GM12878 (cell line): ENCODE measurements around the gene KLRD1. TPM values are rescaled to one million over a fixed set of nuclear protein-coding genes. Genes with fewer than 3 reads are reported as not detected.
"Not testable (repeated sequence)": the region's sequence is repeated elsewhere in the genome, so short reads cannot be mapped to it uniquely, and the experiment has no call there.

Experiments used
- ATAC-seq: fragments of 200-7000 bp; cut with Tn5 transposase; 3 replicates; pipeline ENCODE4 v1.9.1; 2020; ENCODE audit warnings: mild to moderate bottlenecking, moderate library complexity
- BruUV-seq: library from RNA; stranded (reverse); fragments of 400-500 nt; replicated peaks from 2 replicates; lab custom pipeline; 2021; lab: Mats Ljungman, UMichigan
- CTCF ChIA-PET: fragments of 300-600 bp; sonication (Branson Sonifier 250); formaldehyde crosslinking; extraction: SDS; loops from one replicate; lab custom pipeline; 2021; ENCODE audit warnings: inconsistent platforms; lab: Yijun Ruan, JAX
- POLR2A ChIA-PET: fragments of 350-600 bp; formaldehyde crosslinking; extraction: SDS; loops from one replicate; lab custom pipeline; 2021; ENCODE audit warnings: inconsistent platforms; lab: Charles Lee
- RAD21 ChIA-PET: fragments of 300-600 bp; sonication (Branson Sonifier 250); formaldehyde crosslinking; loops from one replicate; lab custom pipeline; 2023; ENCODE audit warnings: antibody characterized with exemption; ENCODE audit not compliant: unreplicated experiment; lab: Charles Lee
- SMC1A ChIA-PET: fragments of 300-600 bp; sonication (Branson Sonifier 250); formaldehyde crosslinking; loops from one replicate; lab custom pipeline; 2023; ENCODE audit not compliant: unreplicated experiment, uncharacterized antibody; lab: Charles Lee
- DNase-seq: peaks from one replicate; pipeline ENCODE4 v3.0.0-alpha.2; 2011; ENCODE audit warnings: low read depth, low spot score
- FAIRE-seq: peaks from 3 replicates; lab custom pipeline; 2011; peaks lifted over from hg19 to GRCh38; lab: Jason Lieb, UNC
- H2AFZ ChIP-seq: 2 replicates; pipeline ENCODE4 v1.6.0; 2011; ENCODE audit warnings: low read depth, low read length, control low read depth; ENCODE audit not compliant: control insufficient read depth
- H3K27ac ChIP-seq: 2 replicates; pipeline ENCODE4 v1.5.1; 2011; ENCODE audit warnings: control low read depth; ENCODE audit not compliant: control insufficient read depth, insufficient read depth
- H3K27me3 ChIP-seq, 2 experiments: replicated peaks in 1 of 2; 2 replicates each; pipeline versions ENCODE4 v1.6.0 to v1.6.1; 2011; ENCODE audit warnings: low read length in 1 of 2; ENCODE audit not compliant: control insufficient read depth in 2 of 2, insufficient read depth in 2 of 2
- H3K36me3 ChIP-seq, 2 experiments: 2 replicates each; pipeline ENCODE4 v1.5.1; 2011; ENCODE audit warnings: low read length in 1 of 2; ENCODE audit not compliant: control insufficient read depth in 2 of 2, insufficient read depth in 2 of 2
- H3K4me1 ChIP-seq: 2 replicates; pipeline ENCODE4 v1.6.1; 2011; ENCODE audit warnings: mild to moderate bottlenecking, low read length, moderate library complexity, mixed read lengths; ENCODE audit not compliant: control insufficient read depth, insufficient read depth
- H3K4me2 ChIP-seq: 2 replicates; pipeline ENCODE4 v1.6.0; 2011; ENCODE audit warnings: control low read depth; ENCODE audit not compliant: control insufficient read depth, insufficient read depth
- H3K4me3 ChIP-seq: fragments of 200-600 bp; sonication (generic); 2 replicates; pipeline ENCODE4 v1.5.1; 2016
- H3K79me2 ChIP-seq: 2 replicates; pipeline ENCODE4 v1.6.0; 2011; ENCODE audit warnings: low read length; ENCODE audit not compliant: control insufficient read depth, insufficient read depth
- H3K9ac ChIP-seq: 2 replicates; pipeline ENCODE4 v1.8.0; 2011; ENCODE audit warnings: low read length, control low read depth, mixed read lengths; ENCODE audit not compliant: control insufficient read depth, insufficient read depth
- H3K9me3 ChIP-seq: replicated peaks from 3 replicates; pipeline ENCODE4 v1.5.1; 2011; ENCODE audit warnings: mild to moderate bottlenecking, low read length; ENCODE audit not compliant: control insufficient read depth, insufficient read depth
- H4K20me1 ChIP-seq: 2 replicates; pipeline ENCODE4 v1.6.0; 2011; ENCODE audit not compliant: control insufficient read depth, insufficient read depth
- CBFB ChIP-seq: IDR thresholded peaks from 2 replicates; pipeline ENCODE4 v1.6.1; 2016; ENCODE audit warnings: antibody characterized with exemption, low read depth
- CHD1 ChIP-seq: IDR thresholded peaks from 2 replicates; pipeline ENCODE4 v1.6.1; 2012; ENCODE audit warnings: low read depth, low read length, improper control_type of control experiment
- ESRRA ChIP-seq: IDR thresholded peaks from 2 replicates; pipeline ENCODE4 v1.6.1; 2012; ENCODE audit warnings: mild to moderate bottlenecking, low read length, improper control_type of control experiment
- GABPA ChIP-seq: IDR thresholded peaks from 2 replicates; pipeline ENCODE4 v1.6.1; 2014; ENCODE audit warnings: antibody characterized with exemption, low read depth, mild to moderate bottlenecking, inconsistent platforms
- SP1 ChIP-seq: IDR thresholded peaks from one replicate; pipeline ENCODE4 v1.6.1; 2011; ENCODE audit warnings: low read depth, low read length
- TARDBP ChIP-seq: IDR thresholded peaks from 2 replicates; pipeline ENCODE4 v1.6.1; 2016; ENCODE audit warnings: borderline replicate concordance
- ZNF24 ChIP-seq: fragments of 450-650 bp; IDR thresholded peaks from 2 replicates; pipeline ENCODE4 v1.6.1; 2017; ENCODE audit warnings: antibody characterized with exemption, mild to moderate bottlenecking
- WGBS: methylation state at CpG from one replicate; pipeline ENCODE4 v1.1.6; 2016; ENCODE audit warnings: low lambda C conversion rate; ENCODE audit not compliant: insufficient replicate concordance, insufficient coverage; ENCODE audit errors: missing lambda C conversion rate; 5-methylcytosine and 5-hydroxymethylcytosine counted together
- in situ Hi-C: fragments of 300-500 bp; cut with MboI; formaldehyde crosslinking; loops from 9 replicates; pipeline ENCODE4 v1.14.3; 2018; ENCODE audit warnings: mixed read lengths
- intact Hi-C: fragments of 100-400 bp; cut with micrococcal nuclease; formaldehyde crosslinking; loops from one replicate; pipeline ENCODE4 v1.14.2; 2022; ENCODE audit not compliant: unreplicated experiment
- polyA plus RNA-seq, 11 experiments: library from polyadenylated mRNA; depleted of rRNA in 4 of 11; unstranded in 6 of 11; stranded (reverse) in 5 of 11; fragments of >200 nt; fragmentation: Nextera tagmentation in 4 of 11; fragmentation: Illumina TruSeq in 1 of 11; extraction: Ambion mirVana in 4 of 11; extraction: Trizol in 1 of 11; gene quantifications; 1 replicate in 1 of 11; 2 replicates in 10 of 11; pipeline versions ENCODE4 v1.2.1 to v1.2.3, GENCODE V29; 2011 to 2016; ENCODE audit warnings: inconsistent platforms in 2 of 11, missing spikeins in 2 of 11, low read depth in 1 of 11
- total RNA-seq, 4 experiments: library from RNA; depleted of rRNA in 3 of 4; stranded (reverse); fragments of >200 nt in 3 of 4; fragmentation: Illumina TruSeq in 1 of 4; extraction: Trizol in 1 of 4; gene quantifications; 2 replicates each; pipeline versions ENCODE4 v1.2.1 to v1.2.3, GENCODE V29; 2013 to 2021
- TF ChIP-seq, protein P1 (sequence below): IDR thresholded peaks from 2 replicates; pipeline ENCODE4 v1.6.1; 2012; ENCODE audit warnings: low read depth, low read length, improper control_type of control experiment
- TF ChIP-seq, protein P2 (sequence below): IDR thresholded peaks from 2 replicates; pipeline ENCODE4 v1.6.1; 2012; ENCODE audit warnings: improper control_type of control experiment, low read depth, low read length; ENCODE audit not compliant: insufficient replicate concordance

KLRD1 gene
- total and polyA plus RNA-seq, 10 of the 15 experiments (the other 5 are each of a cell fraction or from before 2014, with no cell fraction given): under 0.01 to 0.50 (median 0.13) TPM; not detected in 4

DNA sequence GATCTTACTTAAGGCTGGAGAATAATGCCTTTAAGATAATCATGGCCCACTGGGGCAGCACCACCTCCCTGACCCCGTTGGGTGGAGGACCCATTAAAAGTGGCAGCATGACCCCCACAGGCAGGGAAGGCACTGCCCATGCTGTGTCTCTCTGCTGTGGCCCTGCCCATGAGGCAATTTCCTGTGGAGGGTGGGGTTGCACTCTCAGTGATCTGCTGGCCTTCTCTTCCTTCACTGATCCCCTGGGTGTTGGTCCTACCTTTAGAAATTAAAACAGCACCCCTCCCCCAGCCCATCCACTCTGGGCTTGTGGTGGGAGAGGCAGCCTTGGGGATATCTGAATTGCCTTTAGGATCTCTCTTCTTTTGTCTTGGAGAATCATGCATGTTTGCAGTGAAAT lies 64.9 kb downstream of the KLRD1 start (continued):
- TF ChIP-seq, protein P1, sequence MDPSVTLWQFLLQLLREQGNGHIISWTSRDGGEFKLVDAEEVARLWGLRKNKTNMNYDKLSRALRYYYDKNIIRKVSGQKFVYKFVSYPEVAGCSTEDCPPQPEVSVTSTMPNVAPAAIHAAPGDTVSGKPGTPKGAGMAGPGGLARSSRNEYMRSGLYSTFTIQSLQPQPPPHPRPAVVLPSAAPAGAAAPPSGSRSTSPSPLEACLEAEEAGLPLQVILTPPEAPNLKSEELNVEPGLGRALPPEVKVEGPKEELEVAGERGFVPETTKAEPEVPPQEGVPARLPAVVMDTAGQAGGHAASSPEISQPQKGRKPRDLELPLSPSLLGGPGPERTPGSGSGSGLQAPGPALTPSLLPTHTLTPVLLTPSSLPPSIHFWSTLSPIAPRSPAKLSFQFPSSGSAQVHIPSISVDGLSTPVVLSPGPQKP: no peak
- TF ChIP-seq ESRRA (no peak), CBFB (no peak), CHD1 (no peak), GABPA (no peak)

DNA sequence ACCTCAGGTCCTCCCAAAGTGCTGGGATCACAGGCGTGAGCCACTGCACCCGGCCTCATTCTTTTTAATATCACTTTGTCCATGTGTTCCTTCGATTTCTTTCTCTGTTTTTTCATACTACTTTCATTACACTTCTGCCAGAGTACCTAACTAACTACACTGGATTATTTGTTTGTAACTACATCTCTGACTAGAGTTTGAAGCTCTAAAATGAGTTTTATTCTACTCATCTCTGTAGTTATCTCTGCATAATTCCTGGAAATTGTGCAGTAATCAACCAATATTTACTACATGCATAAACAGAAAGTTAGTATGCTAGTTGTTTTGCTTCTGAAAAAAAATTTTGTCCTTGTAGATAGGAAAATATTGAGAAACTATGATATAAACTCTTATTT lies 67.0 kb downstream of the KLRD1 start:
- ChIA-PET RAD21 (no interaction called here), POLR2A (interaction anchor here (1.2 kb wide), 1 partner anchor 10 kb away, joined by 6 read pairs; no protein-coding TSS in a partner anchor), CTCF (interaction anchor here (0.9 to 1.4 kb wide), 3 partner anchors 10 to 17 kb away, joined by 3 to 5 read pairs (median 4); no protein-coding TSS in a partner anchor), SMC1A (interaction anchor here (1.0 to 2.1 kb wide), 7 partner anchors 10 to 44 kb away, joined by 3 to 6 read pairs (median 5); no protein-coding TSS in a partner anchor)
- Histone ChIP-seq H3K79me2 (no peaks in the 10 kb centered on the region), H3K9me3 (peaks cover 4% of the 10 kb centered on the region; the same call in 1 of the 3 replicates), H4K20me1 (no peaks in the 10 kb centered on the region), H3K4me1 (no peaks in the 10 kb centered on the region), H3K4me2 (no peak overlapping the region), H3K4me3 (no peak overlapping the region), H3K27me3 (no peaks in the 10 kb centered on the region), H3K27ac (no peak overlapping the region), H3K36me3 (no peaks in the 10 kb centered on the region), H3K9ac (no peak overlapping the region), H2AFZ (no peak overlapping the region)
- TF ChIP-seq TARDBP (no peak), SP1 (no peak), ZNF24 (no peak)
- TF ChIP-seq, protein P2, sequence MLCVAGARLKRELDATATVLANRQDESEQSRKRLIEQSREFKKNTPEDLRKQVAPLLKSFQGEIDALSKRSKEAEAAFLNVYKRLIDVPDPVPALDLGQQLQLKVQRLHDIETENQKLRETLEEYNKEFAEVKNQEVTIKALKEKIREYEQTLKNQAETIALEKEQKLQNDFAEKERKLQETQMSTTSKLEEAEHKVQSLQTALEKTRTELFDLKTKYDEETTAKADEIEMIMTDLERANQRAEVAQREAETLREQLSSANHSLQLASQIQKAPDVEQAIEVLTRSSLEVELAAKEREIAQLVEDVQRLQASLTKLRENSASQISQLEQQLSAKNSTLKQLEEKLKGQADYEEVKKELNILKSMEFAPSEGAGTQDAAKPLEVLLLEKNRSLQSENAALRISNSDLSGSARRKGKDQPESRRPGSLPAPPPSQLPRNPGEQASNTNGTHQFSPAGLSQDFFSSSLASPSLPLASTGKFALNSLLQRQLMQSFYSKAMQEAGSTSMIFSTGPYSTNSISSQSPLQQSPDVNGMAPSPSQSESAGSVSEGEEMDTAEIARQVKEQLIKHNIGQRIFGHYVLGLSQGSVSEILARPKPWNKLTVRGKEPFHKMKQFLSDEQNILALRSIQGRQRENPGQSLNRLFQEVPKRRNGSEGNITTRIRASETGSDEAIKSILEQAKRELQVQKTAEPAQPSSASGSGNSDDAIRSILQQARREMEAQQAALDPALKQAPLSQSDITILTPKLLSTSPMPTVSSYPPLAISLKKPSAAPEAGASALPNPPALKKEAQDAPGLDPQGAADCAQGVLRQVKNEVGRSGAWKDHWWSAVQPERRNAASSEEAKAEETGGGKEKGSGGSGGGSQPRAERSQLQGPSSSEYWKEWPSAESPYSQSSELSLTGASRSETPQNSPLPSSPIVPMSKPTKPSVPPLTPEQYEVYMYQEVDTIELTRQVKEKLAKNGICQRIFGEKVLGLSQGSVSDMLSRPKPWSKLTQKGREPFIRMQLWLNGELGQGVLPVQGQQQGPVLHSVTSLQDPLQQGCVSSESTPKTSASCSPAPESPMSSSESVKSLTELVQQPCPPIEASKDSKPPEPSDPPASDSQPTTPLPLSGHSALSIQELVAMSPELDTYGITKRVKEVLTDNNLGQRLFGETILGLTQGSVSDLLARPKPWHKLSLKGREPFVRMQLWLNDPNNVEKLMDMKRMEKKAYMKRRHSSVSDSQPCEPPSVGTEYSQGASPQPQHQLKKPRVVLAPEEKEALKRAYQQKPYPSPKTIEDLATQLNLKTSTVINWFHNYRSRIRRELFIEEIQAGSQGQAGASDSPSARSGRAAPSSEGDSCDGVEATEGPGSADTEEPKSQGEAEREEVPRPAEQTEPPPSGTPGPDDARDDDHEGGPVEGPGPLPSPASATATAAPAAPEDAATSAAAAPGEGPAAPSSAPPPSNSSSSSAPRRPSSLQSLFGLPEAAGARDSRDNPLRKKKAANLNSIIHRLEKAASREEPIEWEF: no peak
- DNase-seq (no peak), ATAC-seq (no peak), FAIRE-seq (no peak)
- in situ Hi-C loops (no loop called here), intact Hi-C loops (no loop called here)
- WGBS: 57% methylated on average over 3 of the region's 3 CpGs
- BruUV-seq: no TSS peak

DNA sequence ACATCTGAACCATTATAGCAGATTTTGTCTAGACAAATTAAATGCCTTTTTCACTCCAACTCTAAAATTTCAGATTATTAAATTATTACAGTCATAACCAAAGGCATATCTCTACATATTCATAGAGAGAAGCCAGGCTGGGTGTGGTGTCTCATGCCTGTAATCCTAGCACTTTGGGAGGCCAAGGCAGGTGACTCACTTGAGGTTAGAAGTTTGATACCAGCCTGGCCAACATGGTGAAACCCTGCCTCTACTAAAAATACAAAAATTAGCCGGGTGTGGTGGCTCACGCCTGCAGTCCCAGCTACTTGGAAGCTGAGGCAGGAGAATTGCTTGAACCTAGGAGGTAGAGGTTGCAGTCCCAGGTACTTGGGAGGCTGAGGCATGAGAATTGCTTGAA lies 71.1 kb downstream of the KLRD1 start:
- DNase-seq, H3K4me1 ChIP-seq, H3K4me2 ChIP-seq, H3K9ac ChIP-seq, intact Hi-C loops, SMC1A ChIA-PET, BruUV-seq, POLR2A ChIA-PET, H3K9me3 ChIP-seq, RAD21 ChIA-PET, H3K36me3 ChIP-seq, H4K20me1 ChIP-seq, FAIRE-seq, CTCF ChIA-PET, H3K4me3 ChIP-seq, H3K27me3 ChIP-seq, in situ Hi-C loops, H3K27ac ChIP-seq, ATAC-seq, H3K79me2 ChIP-seq, H2AFZ ChIP-seq: not testable (repeated sequence)
- WGBS: 64% methylated on average over 2 of the region's 2 CpGs
